Posterior cingulate gyrus (tissue), 11 donors: ENCODE results near the gene ETV5.

Experiments used
- DNase-seq, 10 donors: peaks; one replicate each; pipeline versions ENCODE4 v3.0.0 to v3.0.0-alpha.2; 2020 to 2021; ENCODE audit warnings: mixed read lengths in 3 of 10
- intact Hi-C: fragments of 100-400 bp; cut with DNase I; formaldehyde crosslinking; loops from one replicate; pipeline ENCODE4 v1.15.1; 2023

ETV5 gene

DNA sequence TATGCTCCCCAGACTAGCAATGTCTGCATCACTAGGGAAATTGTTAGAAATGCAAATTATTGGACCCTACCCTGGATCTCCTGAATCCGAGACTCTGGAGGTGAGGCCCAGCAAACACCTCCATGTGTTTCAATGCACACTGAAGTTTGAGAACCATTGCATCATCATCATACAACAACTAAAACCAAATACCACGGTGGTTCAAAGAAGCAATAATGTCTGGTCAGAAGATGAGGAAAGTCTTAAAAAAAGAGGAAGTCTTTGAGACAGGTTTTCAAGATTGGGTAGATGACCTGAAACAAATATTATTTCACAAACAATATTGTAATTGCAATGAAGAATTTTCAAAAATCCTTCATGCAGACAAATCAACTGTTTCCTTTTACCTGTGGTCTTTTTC is 110.8 kb downstream of the ETV5 start:
- intact Hi-C loops = no loop called here
- DNase-seq = no peak

DNA sequence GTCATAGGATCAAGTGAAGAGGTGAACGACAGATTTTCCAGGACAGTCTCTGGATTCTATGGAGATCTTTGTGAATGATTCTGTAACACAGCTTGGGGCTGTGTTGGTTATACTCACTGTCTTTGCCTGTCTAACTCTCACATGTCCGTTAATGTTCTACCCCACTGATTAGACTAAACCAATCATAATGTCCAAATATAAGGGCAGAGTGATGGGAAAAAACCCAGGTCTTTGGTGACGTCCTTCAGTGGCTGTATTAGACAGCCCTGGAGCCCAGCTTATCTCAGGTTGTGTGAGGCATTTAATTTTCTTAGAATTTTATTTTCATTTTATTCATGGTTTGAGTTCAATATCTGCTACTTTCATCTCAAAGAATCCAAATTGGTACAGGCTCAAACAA is 111.8 kb downstream of the ETV5 start:
- intact Hi-C loops = no loop called here
- no peak for DNase-seq
